H1 (cell line): Measurements from ENCODE around the gene LPAR6. TPM values are rescaled to one million over a fixed set of nuclear protein-coding genes. Genes with fewer than 3 reads are reported as not detected.

Experiments used
- CTCF ChIA-PET: fragments of 300-600 bp; sonication (Branson Sonifier 250); formaldehyde crosslinking; loops from one replicate; lab custom pipeline; 2021; ENCODE audit not compliant: partially characterized antibody; lab: Charles Lee
- POLR2A ChIA-PET: fragments of 300-600 bp; sonication (Branson Sonifier 250); formaldehyde crosslinking; loops from one replicate; lab custom pipeline; 2021; ENCODE audit warnings: inconsistent platforms; ENCODE audit not compliant: partially characterized antibody; lab: Charles Lee
- DNase-seq, 2 experiments: peaks; one replicate each; pipeline versions ENCODE4 v3.0.0 to v3.0.0-alpha.2; 2010 to 2022; ENCODE audit warnings: low spot score in 2 of 2, low read depth in 1 of 2, mixed read lengths in 1 of 2
- FAIRE-seq: peaks from 2 replicates; lab custom pipeline; 2011; peaks lifted over from hg19 to GRCh38; lab: Jason Lieb, UNC
- H2AFZ ChIP-seq: 2 replicates; pipeline ENCODE4 v1.8.1; 2012; ENCODE audit warnings: low read length, inconsistent platforms
- H2AK5ac ChIP-seq: 2 replicates; pipeline ENCODE4 v1.6.1; 2013; ENCODE audit warnings: low read depth, low read length
- H2BK120ac ChIP-seq: replicated peaks from 2 replicates; pipeline ENCODE3; 2013; ENCODE audit warnings: low read depth, low read length, inconsistent platforms
- H2BK12ac ChIP-seq: 2 replicates; pipeline ENCODE4 v1.6.1; 2013; ENCODE audit warnings: low read depth, low read length
- H2BK15ac ChIP-seq: 2 replicates; pipeline ENCODE4 v1.6.1; 2013; ENCODE audit warnings: low read length
- H2BK20ac ChIP-seq: 2 replicates; pipeline ENCODE4 v1.6.1; 2013; ENCODE audit warnings: low read length
- H2BK5ac ChIP-seq: 2 replicates; pipeline ENCODE4 v1.6.1; 2013; ENCODE audit warnings: low read depth, low read length
- H3K14ac ChIP-seq: 2 replicates; pipeline ENCODE4 v1.6.1; 2013; ENCODE audit warnings: inconsistent platforms; ENCODE audit not compliant: insufficient read length
- H3K18ac ChIP-seq: 2 replicates; pipeline ENCODE4 v1.6.1; 2013; ENCODE audit warnings: low read length; ENCODE audit errors: extremely low read depth
- H3K23ac ChIP-seq: 2 replicates; pipeline ENCODE4 v1.6.1; 2013; ENCODE audit warnings: inconsistent platforms; ENCODE audit not compliant: insufficient read length
- H3K23me2 ChIP-seq: 2 replicates; pipeline ENCODE4 v1.6.1; 2013; ENCODE audit warnings: low read depth, low read length
- H3K27ac ChIP-seq: 2 replicates; pipeline ENCODE4 v1.6.1; 2011; ENCODE audit warnings: low read depth, low read length, inconsistent platforms
- H3K27me3 ChIP-seq, 4 experiments: replicated peaks in 1 of 4; 1 replicate in 1 of 4; 2 replicates in 3 of 4; pipeline versions ENCODE4 v1.6.1 to v1.8.1; 2011 to 2013; ENCODE audit warnings: low read length in 3 of 4, mild to moderate bottlenecking in 3 of 4, inconsistent platforms in 2 of 4, mixed read lengths in 2 of 4, moderate library complexity in 1 of 4; ENCODE audit not compliant: control insufficient read depth in 3 of 4, insufficient read depth in 3 of 4; ENCODE audit errors: extremely low read depth in 1 of 4
- H3K36me3 ChIP-seq, 4 experiments: 2 replicates each; pipeline versions ENCODE4 v1.6.1 to v1.8.1; 2011 to 2013; ENCODE audit warnings: mild to moderate bottlenecking in 4 of 4, low read length in 3 of 4, moderate library complexity in 2 of 4, control low read depth in 1 of 4, inconsistent platforms in 1 of 4; ENCODE audit not compliant: insufficient read depth in 4 of 4, control insufficient read depth in 2 of 4
- H3K4ac ChIP-seq: replicated peaks from 2 replicates; pipeline ENCODE3; 2013; ENCODE audit warnings: low read length, low read depth, mixed read lengths, inconsistent platforms; ENCODE audit not compliant: insufficient read length
- H3K4me1 ChIP-seq, 4 experiments: replicated peaks in 1 of 4; 1 replicate in 1 of 4; 2 replicates in 3 of 4; pipeline versions ENCODE4 v1.6.1 to v1.8.1; 2011 to 2013; ENCODE audit warnings: low read length in 3 of 4, inconsistent platforms in 2 of 4, mixed read lengths in 1 of 4; ENCODE audit not compliant: insufficient read depth in 4 of 4, control insufficient read depth in 3 of 4
- H3K4me2 ChIP-seq, 2 experiments: 2 replicates each; pipeline versions ENCODE4 v1.6.1 to v1.8.1; 2011 to 2013; ENCODE audit warnings: low read depth in 2 of 2, low read length in 2 of 2, control low read depth in 1 of 2, inconsistent platforms in 1 of 2, mild to moderate bottlenecking in 1 of 2; ENCODE audit not compliant: insufficient read depth in 1 of 2
- H3K4me3 ChIP-seq, 4 experiments: fragments of 200-600, 300-600 bp in 1 of 4; sonication (generic), shearing (Covaris generic), sonication (Bioruptor Twin) in 1 of 4; 2 replicates each; pipeline versions ENCODE4 v1.5.1 to v1.8.1; 2011 to 2016; ENCODE audit warnings: low read length in 4 of 4, low read depth in 3 of 4, control low read depth in 2 of 4, inconsistent platforms in 2 of 4, mild to moderate bottlenecking in 2 of 4, mixed read lengths in 1 of 4, moderate library complexity in 1 of 4; ENCODE audit not compliant: insufficient read depth in 2 of 4; ENCODE audit errors: extremely low read depth in 1 of 4
- H3K56ac ChIP-seq: replicated peaks from 2 replicates; pipeline ENCODE3; 2013; ENCODE audit warnings: low read depth, mild to moderate bottlenecking, mixed read lengths, low read length, inconsistent platforms; ENCODE audit not compliant: insufficient read length
- H3K79me1 ChIP-seq: 2 replicates; pipeline ENCODE4 v1.6.1; 2013; ENCODE audit warnings: low read depth, low read length, control low read depth
- H3K79me2 ChIP-seq, 2 experiments: 2 replicates each; pipeline versions ENCODE4 v1.6.1 to v1.8.1; 2012 to 2013; ENCODE audit warnings: low read length in 2 of 2, mild to moderate bottlenecking in 2 of 2, inconsistent platforms in 1 of 2; ENCODE audit not compliant: insufficient read depth in 2 of 2, control insufficient read depth in 1 of 2
- H3K9ac ChIP-seq, 4 experiments: replicated peaks in 1 of 4; 1 replicate in 1 of 4; 2 replicates in 3 of 4; pipeline versions ENCODE4 v1.6.1 to v1.8.1; 2011 to 2013; ENCODE audit warnings: low read depth in 3 of 4, low read length in 3 of 4, control low read depth in 2 of 4, mild to moderate bottlenecking in 2 of 4, moderate library complexity in 2 of 4, inconsistent platforms in 1 of 4; ENCODE audit errors: extremely low read depth in 1 of 4
- H3K9me3 ChIP-seq, 2 experiments: 2 replicates each; pipeline versions ENCODE4 v1.6.1 to v1.8.1; 2012 to 2013; ENCODE audit warnings: mild to moderate bottlenecking in 2 of 2, moderate library complexity in 2 of 2, control low read depth in 1 of 2, inconsistent platforms in 1 of 2, low read depth in 1 of 2, low read length in 1 of 2, mixed read lengths in 1 of 2; ENCODE audit not compliant: insufficient read depth in 2 of 2
- H4K20me1 ChIP-seq, 2 experiments: replicated peaks in 1 of 2; 2 replicates each; pipeline versions ENCODE3 to v1.8.1; 2011 to 2013; ENCODE audit warnings: inconsistent platforms in 2 of 2, low read length in 2 of 2, mild to moderate bottlenecking in 1 of 2; ENCODE audit not compliant: insufficient read depth in 2 of 2, control insufficient read depth in 1 of 2
- H4K5ac ChIP-seq: 2 replicates; pipeline ENCODE4 v1.6.1; 2013; ENCODE audit warnings: low read length, low read depth, mixed read lengths, inconsistent platforms; ENCODE audit not compliant: insufficient read length
- H4K8ac ChIP-seq: 2 replicates; pipeline ENCODE4 v1.8.0; 2013; ENCODE audit warnings: mild to moderate bottlenecking, moderate library complexity, low read length, inconsistent platforms; ENCODE audit not compliant: insufficient read depth; ENCODE audit errors: extremely low read depth
- H4K91ac ChIP-seq: replicated peaks from 2 replicates; pipeline ENCODE3; 2013; ENCODE audit warnings: low read length, mixed read lengths, inconsistent platforms; ENCODE audit not compliant: insufficient read length
- CBX8 ChIP-seq: fragments of 300-800, 300-1000 bp; sonication (generic); IDR thresholded peaks from 2 replicates; pipeline ENCODE4 v1.7.1; 2016; ENCODE audit warnings: low read depth, low read length, borderline replicate concordance
- HDAC6 ChIP-seq: IDR thresholded peaks from one replicate; pipeline ENCODE4 v1.7.1; 2012; ENCODE audit warnings: low read depth, mild to moderate bottlenecking, inconsistent platforms, low read length, moderate library complexity
- WGBS, 2 experiments: shearing (Covaris generic) in 1 of 2; methylation state at CpG; one replicate each; pipeline versions ENCODE4 v1.1.6 to v1.1.7; 2013 to 2015; ENCODE audit warnings: low lambda C conversion rate in 2 of 2, mixed read lengths in 2 of 2, inconsistent platforms in 1 of 2, low coverage in 1 of 2, missing lambda C conversion rate in 1 of 2; ENCODE audit not compliant: insufficient replicate concordance in 2 of 2, insufficient coverage in 1 of 2, insufficient read length in 1 of 2; ENCODE audit errors: extremely low coverage in 1 of 2, missing lambda C conversion rate in 1 of 2; 5-methylcytosine and 5-hydroxymethylcytosine counted together
- polyA plus RNA-seq, 7 experiments: library from polyadenylated mRNA; depleted of rRNA in 3 of 7; stranded (reverse) in 5 of 7; unstranded in 2 of 7; fragments of >200 nt in 5 of 7; fragments of 200-250 nt in 2 of 7; gene quantifications; 1 replicate in 5 of 7; 2 replicates in 1 of 7; 4 replicates in 1 of 7; pipeline versions ENCODE4 v1.2.1 to v1.2.3, GENCODE V29; 2011 to 2013; ENCODE audit warnings: missing spikeins in 2 of 7, mixed read lengths in 2 of 7
- total RNA-seq: library from RNA; stranded (reverse); fragmentation: NEBNext Ultra II Directional; extraction: Animal tissue kit (Norgen Biotek cat#: 25700); gene quantifications from 2 replicates; pipeline ENCODE4 v1.2.1, GENCODE V29; 2021

The LPAR6 gene
- total and polyA plus RNA-seq, 2 of the 8 experiments (the other 6 are each of a cell fraction or from before 2014, with no cell fraction given), result 0.50 to 0.97 TPM

- Histone ChIP-seq H3K9ac (no peak overlapping the region), H3K4me2 (no peak overlapping the region)
- FAIRE-seq, result no peak
Observed at GRCh38 chr13:48391257-48391656, 21.7 kb downstream of the LPAR6 start.

More at GRCh38 chr13:48391257-48391656, 21.7 kb downstream of the LPAR6 start:
- Histone ChIP-seq H3K14ac (no peak overlapping the region), H3K36me3 (no peaks in the 10 kb centered on the region), H3K4me3 (no peak overlapping the region), H2BK20ac (no peak overlapping the region), H3K4ac (no peak overlapping the region), H4K8ac (no peak overlapping the region), H3K79me1 (no peaks in the 10 kb centered on the region)
- POLR2A ChIA-PET, result no interaction called here
- WGBS, 2 experiments, result 84% methylated on average over 3 of the region's 3 CpGs; no CpG with 5 or more reads in 1 of the 2 experiments
- TF ChIP-seq CBX8 (no peak), HDAC6 (no peak)
- TF ChIP-seq, all 59 proteins: peak for 0
- Histone ChIP-seq H4K5ac (no peak overlapping the region), H2BK12ac (no peak overlapping the region), H3K4me1 (no peaks in the 10 kb centered on the region), H3K79me2 (no peaks in the 10 kb centered on the region), H2BK5ac (no peak overlapping the region), H3K9me3 (no peaks in the 10 kb centered on the region; a peak in 1 of 4 replicates), H3K18ac (no peak overlapping the region), H3K23ac (no peak overlapping the region), H3K27ac (no peak overlapping the region), H2AK5ac (no peak overlapping the region), H4K20me1 (no peaks in the 10 kb centered on the region), H3K56ac (no peak overlapping the region), H3K27me3 (no peaks in the 10 kb centered on the region), H2BK15ac (no peak overlapping the region), H4K91ac (no peak overlapping the region), H3K23me2 (no peaks in the 10 kb centered on the region), H2AFZ (no peak overlapping the region), H2BK120ac (no peak overlapping the region)
- CTCF ChIA-PET, result no interaction called here
- DNase-seq, result no peak
